CD4-positive, alpha-beta T cell treated with Interleukin-15 for 1 hour (primary cell): Measurements from ENCODE around the gene INTS3.
"Not testable (repeated sequence)": the region's sequence is repeated elsewhere in the genome, so short reads cannot be mapped to it uniquely, and the experiment has no call there.

Source experiments
- DNase-seq: peaks from one replicate; pipeline ENCODE4 v3.0.0-alpha.2; 2020

The INTS3 gene

GRCh38 chr1:153711026-153711425 is 16.8 kb upstream of the INTS3 start:
- no peak for DNase-seq

GRCh38 chr1:153716211-153716610 is 11.6 kb upstream of the INTS3 start:
- not testable (repeated sequence) for DNase-seq

GRCh38 chr1:153717330-153717729 is 10.5 kb upstream of the INTS3 start:
- no peak for DNase-seq

- DNase-seq = no peak
These were observed 4.2 kb upstream of the INTS3 start for GRCh38 chr1:153723687-153724086.

- DNase-seq = not testable (repeated sequence)
These were observed 3.2 kb upstream of the INTS3 start for GRCh38 chr1:153724634-153725033.

GRCh38 chr1:153728305-153729066 is 636 bp downstream of the INTS3 start:
- DNase-seq = peak; percentile 18

- no peak for DNase-seq
These were observed 2.7 kb downstream of the INTS3 start for GRCh38 chr1:153730468-153730988.

GRCh38 chr1:153733970-153734369 is 6.1 kb downstream of the INTS3 start:
- DNase-seq = no peak

GRCh38 chr1:153734396-153735089 is 6.7 kb downstream of the INTS3 start:
- peak; percentile 28 for DNase-seq

- no peak for DNase-seq
These were observed 7.2 kb downstream of the INTS3 start for GRCh38 chr1:153735090-153735420.

GRCh38 chr1:153741986-153742385 is 14.1 kb downstream of the INTS3 start:
- no peak for DNase-seq

- no peak for DNase-seq
These were observed 14.7 kb downstream of the INTS3 start for GRCh38 chr1:153742411-153743142.

- DNase-seq = no peak
These were observed 17.6 kb downstream of the INTS3 start for GRCh38 chr1:153745417-153745816.

GRCh38 chr1:153746174-153746573 is 18.3 kb downstream of the INTS3 start:
- DNase-seq = no peak

- no peak for DNase-seq
These were observed 21.1 kb downstream of the INTS3 start for GRCh38 chr1:153748903-153749302.

- peak; percentile 83 for DNase-seq
These were observed 21.7 kb downstream of the INTS3 start for GRCh38 chr1:153749408-153750005.

GRCh38 chr1:153750026-153750995 is 22.5 kb downstream of the INTS3 start:
- no peak for DNase-seq

GRCh38 chr1:153752072-153752471 is 24.2 kb downstream of the INTS3 start:
- no peak for DNase-seq

- no peak for DNase-seq
These were observed 24.8 kb downstream of the INTS3 start for GRCh38 chr1:153752571-153753195.

GRCh38 chr1:153754266-153754665 is 26.4 kb downstream of the INTS3 start:
- DNase-seq = no peak

GRCh38 chr1:153760440-153760839 is 32.6 kb downstream of the INTS3 start:
- no peak for DNase-seq
